GM21390 (cell line): Measurements from ENCODE around the gene ADGRG1.
"Not testable (repeated sequence)": the region's sequence is repeated elsewhere in the genome, so short reads cannot be mapped to it uniquely, and the experiment has no call there.

Experiments used
- ATAC-seq: cut with Tn5 transposase; IDR thresholded peaks from one replicate; pipeline ENCODE4 v1.9.1; 2021; ENCODE audit not compliant: unreplicated experiment

The ADGRG1 gene

GRCh38 chr16:57695680-57696069 is 67.2 kb downstream of the ADGRG1 start:
- no peak for ATAC-seq

GRCh38 chr16:57696240-57696639 is 67.8 kb downstream of the ADGRG1 start:
- ATAC-seq = no peak

- ATAC-seq = no peak
Observed at GRCh38 chr16:57697896-57698537, 69.6 kb downstream of the ADGRG1 start.

GRCh38 chr16:57698812-57699405 is 70.5 kb downstream of the ADGRG1 start:
- no peak for ATAC-seq

- no peak for ATAC-seq
Observed at GRCh38 chr16:57699481-57699880, 71.1 kb downstream of the ADGRG1 start.

GRCh38 chr16:57699899-57700298 is 71.5 kb downstream of the ADGRG1 start:
- no peak for ATAC-seq

- ATAC-seq = no peak
Observed at GRCh38 chr16:57700781-57701551, 72.5 kb downstream of the ADGRG1 start.

GRCh38 chr16:57701759-57702371 is 73.4 kb downstream of the ADGRG1 start:
- no peak for ATAC-seq

GRCh38 chr16:57703416-57704010 is 75.1 kb downstream of the ADGRG1 start:
- ATAC-seq = no peak

GRCh38 chr16:57704011-57704904 is 75.8 kb downstream of the ADGRG1 start:
- ATAC-seq = no peak

GRCh38 chr16:57704905-57705852 is 76.7 kb downstream of the ADGRG1 start:
- ATAC-seq = no peak

GRCh38 chr16:57706717-57707116 is 78.3 kb downstream of the ADGRG1 start:
- no peak for ATAC-seq

- no peak for ATAC-seq
Observed at GRCh38 chr16:57707331-57707730, 78.9 kb downstream of the ADGRG1 start.

- no peak for ATAC-seq
Observed at GRCh38 chr16:57708168-57708567, 79.7 kb downstream of the ADGRG1 start.

GRCh38 chr16:57709663-57710062 is 81.2 kb downstream of the ADGRG1 start:
- no peak for ATAC-seq

- ATAC-seq = no peak
Observed at GRCh38 chr16:57711346-57711745, 82.9 kb downstream of the ADGRG1 start.

- ATAC-seq = no peak
Observed at GRCh38 chr16:57711993-57712392, 83.6 kb downstream of the ADGRG1 start.

- ATAC-seq = not testable (repeated sequence)
Observed at GRCh38 chr16:57712569-57712968, 84.1 kb downstream of the ADGRG1 start.

GRCh38 chr16:57713596-57713995 is 85.2 kb downstream of the ADGRG1 start:
- no peak for ATAC-seq
